ENCODE measurements around the gene PRRX2.

Gene PRRX2

DNA sequence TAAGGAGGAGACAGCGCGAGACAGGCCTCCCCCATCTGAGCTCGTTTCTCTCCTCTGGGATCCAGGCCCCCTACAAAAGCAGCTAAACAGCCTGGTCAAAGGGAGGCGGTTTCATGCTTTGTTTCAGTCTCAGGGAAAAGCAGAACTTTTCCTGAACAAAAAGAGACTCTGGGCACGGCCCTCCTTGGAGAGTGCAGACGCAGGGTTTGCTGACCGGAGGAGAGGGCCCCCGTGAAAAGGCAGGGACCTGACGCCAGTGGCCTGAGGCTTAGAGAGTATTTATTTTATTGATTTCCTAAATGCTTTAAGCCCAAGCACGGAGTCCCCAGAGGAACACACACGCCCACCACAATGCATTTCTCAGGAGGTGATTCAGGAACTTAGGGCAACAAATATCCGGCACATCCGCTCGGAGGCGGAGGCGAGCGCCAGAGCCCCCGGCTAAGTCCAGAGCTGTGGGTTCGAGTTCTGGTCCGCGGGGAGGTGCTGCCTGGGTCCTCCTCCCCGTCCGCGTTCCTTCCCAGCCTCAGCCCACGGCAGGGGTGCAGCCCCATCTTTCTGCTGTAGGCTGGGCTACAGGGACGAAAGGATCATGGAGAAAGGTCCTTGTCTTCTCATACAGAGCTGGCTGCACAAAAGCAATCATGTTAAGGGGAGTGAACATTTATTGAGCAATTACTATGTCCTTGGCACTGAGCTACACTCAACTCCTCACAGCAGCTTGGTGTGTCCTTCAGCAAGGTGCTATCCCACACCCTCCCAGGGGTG, 47.4 kb downstream of the PRRX2 start:
- DNase-seq: no peak

DNA sequence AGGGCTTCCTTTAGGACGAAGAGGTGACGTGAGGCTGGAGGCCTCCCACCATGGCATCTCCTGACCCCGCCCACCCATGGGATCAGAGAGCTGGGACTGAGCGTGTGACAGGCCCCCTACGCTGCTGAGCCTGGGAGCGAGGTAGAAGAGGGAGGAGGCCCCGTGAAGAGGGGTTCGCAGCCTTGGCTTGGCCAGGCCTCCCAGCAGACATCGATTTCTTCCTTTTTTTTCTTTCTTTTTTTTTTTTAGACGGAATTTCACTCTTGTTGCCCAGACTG, 47.9 kb downstream of the PRRX2 start:
- DNase-seq: no peak

DNA sequence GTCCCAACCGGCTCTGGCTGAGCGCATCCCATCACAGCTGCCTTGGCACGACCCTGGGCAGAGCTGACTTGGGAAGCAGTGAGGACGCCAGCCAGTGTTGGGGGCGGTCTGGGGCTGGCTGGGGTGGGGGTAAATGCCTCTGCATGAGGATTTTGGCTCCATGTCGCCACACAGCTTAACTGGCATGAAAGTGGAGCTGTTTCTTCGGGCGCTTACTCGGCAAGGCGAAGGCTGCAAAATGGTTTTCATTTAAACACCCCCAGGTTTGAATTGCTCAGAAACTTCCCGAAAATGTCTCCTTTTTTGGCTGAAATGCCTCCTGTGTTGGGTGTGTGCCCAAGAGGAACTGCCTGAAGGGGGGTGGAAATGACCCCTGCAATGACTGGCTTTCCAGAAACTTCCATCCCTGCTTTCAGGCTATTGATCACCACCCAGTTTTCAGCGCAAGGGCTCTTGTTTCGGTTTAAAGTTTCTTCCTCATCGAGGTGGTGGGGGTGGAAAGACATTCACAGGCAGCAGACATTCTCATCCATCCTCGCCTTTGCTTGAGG, 49.1 kb downstream of the PRRX2 start:
- DNase-seq: no peak

DNA sequence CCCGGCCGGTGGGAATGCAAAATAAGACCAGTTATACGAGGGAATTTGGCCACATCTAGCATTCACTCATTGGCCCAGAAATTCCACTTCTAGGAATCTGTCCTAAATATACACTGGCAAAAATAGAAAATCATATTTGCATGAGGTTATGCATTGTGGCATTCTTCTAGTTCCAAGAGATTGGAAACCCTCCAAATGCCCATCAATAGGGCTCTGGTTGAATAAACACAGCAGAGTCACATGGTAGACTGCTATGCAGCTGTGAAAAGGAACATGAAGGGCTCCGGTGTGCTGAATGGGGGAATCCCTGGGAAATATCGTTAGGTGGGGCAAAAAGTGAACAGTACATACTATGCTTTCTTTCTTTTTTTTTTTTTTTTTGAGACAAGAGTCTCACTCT, 50.6 kb downstream of the PRRX2 start:
- no peak for DNase-seq

DNA sequence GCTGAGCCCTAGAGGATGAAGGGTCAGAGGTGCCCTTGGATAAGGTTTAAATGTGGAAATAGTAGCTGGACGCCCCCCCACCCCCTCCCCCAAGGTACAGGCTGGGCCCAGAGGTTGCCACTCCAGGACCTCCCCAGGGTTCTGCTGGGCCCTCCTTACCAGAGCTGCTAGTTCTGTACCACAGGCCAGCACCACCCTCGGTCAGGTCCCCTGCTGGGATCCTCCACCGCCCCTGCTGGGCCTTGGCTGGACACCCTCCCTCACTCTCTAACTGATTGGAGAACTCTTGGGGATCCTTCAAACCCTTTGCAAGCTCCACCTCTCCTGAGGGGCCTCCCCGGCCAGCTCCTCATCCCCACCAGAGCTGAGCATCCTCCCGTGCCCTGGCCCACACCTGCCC, 52.5 kb downstream of the PRRX2 start:
- no peak for DNase-seq

DNA sequence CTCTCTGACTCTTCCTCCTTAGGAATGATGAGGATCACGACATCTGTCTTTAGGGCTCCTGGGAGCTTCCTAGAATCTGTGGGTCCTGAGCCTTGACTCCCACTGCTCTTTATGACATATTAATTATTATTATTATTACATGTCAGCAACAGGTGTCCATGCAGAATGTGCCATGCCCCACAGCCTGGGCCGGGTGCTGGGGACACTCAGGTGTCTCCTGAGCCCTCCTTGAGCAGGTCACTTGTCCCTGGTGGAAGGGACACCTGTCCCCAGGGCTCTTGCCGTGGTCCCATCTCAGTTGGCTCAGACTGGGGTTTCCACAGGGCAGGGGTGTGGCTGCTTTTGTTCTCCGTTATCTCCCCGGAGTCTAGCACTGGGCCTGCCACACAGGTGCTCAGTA, 53.2 kb downstream of the PRRX2 start:
- no peak for DNase-seq

DNA sequence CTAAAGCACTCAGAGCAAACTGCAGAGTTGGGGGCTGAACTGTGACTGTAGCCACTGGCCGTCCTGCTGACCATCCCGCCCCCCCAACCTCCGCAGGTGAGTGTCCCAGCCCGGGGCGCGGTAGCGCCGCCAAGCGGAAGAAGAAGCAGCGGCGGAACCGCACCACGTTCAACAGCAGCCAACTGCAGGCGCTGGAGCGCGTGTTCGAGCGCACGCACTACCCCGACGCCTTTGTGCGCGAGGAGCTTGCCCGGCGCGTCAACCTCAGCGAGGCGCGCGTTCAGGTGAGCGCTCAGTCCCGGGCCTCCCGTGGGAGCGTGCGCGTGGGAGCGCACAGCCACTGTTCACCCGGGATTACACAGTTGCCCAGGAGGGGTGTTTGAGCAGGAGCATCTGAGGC, 53.7 kb downstream of the PRRX2 start:
- no peak for DNase-seq

DNA sequence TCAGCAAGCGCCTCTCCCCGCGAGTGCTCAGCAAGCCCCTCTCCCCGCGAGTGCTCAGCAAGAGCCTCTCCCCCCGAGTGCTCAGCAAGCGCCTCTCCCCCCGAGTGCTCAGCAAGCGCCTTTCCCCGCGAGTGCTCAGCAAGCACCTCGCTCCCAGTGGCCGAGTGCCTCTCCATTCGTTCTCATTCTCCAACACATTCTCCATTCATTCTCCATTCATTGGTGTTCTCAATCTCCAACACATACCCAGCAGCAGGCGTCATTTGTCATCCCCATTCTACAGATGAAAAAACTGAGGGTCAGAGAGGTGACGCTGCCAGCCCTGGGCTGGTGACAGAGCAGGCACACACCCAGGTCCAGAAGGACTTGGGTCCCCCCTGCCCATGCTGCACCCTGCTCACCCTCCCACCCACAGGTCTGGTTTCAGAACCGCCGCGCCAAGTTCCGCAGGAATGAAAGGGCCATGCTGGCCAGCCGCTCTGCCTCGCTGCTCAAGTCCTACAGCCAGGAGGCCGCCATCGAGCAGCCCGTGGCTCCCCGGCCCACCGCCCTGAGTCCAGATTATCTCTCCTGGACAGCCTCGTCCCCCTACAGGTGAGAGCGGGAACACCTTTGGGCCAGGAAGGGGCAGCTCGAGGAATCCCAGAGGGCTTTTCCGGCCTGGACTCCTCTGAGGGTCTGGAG, 54.9 kb downstream of the PRRX2 start:
- no peak for DNase-seq

DNA sequence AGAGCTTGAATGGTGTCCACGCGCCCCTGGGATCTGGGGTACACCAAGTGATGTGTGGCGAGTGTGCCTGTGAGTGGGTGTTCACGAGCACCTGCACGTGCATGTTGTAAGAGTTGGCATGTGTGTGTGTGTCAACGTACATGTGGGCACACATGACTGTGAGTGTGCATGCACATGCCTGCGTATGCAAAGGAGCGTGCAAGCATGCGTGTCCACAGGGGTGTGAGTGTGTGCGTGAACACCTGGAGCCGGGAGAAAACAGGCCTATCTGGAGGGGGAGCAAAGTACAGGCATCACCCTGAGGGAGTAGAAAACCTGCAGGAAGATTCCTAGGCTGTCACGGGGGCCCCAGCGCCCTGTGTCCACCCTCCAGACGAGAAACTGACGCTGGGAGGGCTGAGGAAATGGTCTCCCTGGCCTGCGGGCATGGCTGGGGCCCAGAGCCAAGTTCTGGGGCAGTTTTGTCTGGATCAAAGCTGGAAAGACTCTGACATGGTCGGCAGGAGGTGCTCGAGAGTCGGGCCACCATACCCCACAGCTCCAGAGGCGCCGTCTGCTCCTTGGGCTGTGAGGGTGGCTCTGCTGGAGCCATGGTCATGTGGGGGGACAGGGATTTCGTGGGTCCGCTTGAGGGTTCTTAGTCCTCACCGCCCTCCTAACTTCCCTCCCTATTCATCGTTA, 55.6 kb downstream of the PRRX2 start:
- no peak for DNase-seq

DNA sequence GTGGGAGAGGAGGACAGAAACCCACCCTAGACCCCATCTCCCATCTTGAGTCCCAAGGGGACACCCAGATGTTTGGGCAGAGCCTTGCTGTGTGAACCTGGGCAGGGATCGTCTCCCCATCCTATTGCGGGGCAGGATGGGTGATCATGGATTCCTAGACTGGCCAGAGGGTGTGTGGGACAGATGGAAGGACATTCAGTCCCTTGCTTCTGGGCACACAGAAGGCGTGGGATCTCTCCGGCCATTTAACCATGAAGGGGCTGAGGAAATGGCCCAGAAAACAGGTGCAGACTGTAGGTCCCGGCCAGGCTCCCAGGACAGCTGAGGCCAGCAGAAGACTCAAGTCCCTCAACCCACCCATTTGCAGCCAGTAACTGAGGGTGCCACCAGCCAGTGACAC, 57.5 kb downstream of the PRRX2 start:
- DNase-seq: no peak

DNA sequence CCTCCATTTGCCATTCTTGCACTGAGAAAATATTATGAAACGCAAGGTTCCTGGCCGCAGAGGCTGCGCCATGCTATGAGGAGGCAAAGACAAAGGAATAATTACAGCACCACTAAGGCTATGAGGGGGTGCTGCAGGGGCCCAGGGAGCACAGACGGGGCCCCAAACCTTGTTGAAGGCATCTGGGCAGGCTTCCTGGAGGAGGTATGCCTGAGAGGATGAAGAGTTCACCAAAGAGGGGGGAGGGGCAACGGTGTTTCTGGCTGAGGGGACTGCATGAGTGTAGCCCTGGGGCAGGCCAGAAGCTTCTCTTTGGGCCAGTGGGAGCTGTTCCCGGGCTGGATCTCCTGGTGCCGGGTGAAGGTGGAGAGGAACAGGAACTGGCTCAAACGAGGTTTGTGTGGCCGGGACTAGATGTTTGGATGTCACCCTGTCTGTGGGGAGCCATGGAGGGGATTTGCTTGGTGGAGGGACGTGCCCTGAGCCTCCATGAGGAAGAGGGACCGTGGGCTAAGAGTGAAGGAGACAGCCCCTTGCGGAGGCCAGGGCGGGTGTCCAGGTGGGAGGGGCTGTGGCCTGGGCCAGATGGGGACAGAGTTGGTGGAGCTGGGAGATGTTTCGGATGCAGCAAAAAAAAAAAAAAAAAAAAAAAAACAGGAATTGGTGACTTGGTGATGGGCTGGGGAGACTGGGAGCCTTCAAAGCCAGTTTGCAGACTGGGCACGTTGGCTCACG, 59.2 kb downstream of the PRRX2 start:
- DNase-seq: no peak

DNA sequence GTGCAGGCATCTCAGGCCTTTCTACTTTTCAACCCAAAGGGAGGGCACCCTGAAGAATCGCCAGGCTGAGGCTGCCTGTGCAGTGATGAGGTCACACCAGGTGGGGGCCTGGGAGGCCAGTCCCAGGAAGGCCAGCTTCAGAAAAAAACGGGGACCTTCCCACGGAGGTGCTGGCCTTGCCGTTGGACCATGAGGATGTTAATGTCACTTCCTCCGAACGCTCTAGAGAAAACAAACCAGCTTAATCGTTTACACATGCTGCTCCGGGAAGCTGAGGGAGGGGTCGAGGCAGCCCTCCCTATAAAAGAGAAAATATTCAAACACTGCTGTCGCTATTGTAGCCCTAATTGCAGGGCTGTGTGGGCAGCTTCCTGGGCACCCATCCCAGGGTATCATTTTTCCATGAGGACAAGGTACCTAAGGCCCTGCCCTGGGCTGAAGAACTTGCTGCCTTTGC, 60.4 kb downstream of the PRRX2 start:
- no peak for DNase-seq

DNA sequence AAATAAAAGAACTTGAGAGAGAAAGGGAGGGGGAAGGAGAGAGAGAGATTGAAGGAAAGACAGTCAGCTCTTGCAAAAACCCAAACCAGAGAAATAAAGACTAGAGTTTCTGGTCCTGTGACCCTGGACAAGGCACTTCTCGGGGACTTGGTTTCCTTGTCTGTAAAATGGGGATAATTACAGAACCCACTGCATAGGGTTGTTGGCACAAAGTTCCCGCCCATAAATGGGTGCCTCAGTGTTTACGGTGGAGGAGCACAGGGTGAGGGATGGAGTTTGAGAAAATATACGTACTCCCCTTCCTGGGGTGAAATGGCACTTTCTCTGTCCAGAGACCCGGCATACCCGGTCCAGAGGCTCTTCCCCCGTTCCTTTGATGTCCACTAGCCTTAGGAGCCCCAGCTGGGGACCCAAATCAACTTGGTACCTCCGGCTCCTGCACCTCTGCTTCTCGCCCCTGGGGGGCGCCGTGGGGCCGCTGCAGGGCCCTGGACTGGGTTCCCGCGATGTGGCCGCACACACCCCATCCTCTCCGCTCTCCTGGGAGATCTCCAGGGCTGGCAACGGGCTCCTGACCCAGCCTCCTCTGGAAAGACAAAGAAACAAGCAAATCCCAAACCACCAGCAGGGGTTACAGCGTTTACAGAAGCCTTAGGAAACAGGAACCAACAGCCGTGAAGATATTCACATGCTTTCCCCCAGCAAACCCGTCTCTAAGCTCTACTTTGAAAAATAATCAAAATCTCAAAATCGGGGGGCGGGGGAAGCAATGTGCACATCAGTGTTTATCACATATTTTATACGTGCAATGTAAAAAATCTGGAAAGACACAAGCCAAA, 61.1 kb downstream of the PRRX2 start:
- peak; percentile 61 for DNase-seq

DNA sequence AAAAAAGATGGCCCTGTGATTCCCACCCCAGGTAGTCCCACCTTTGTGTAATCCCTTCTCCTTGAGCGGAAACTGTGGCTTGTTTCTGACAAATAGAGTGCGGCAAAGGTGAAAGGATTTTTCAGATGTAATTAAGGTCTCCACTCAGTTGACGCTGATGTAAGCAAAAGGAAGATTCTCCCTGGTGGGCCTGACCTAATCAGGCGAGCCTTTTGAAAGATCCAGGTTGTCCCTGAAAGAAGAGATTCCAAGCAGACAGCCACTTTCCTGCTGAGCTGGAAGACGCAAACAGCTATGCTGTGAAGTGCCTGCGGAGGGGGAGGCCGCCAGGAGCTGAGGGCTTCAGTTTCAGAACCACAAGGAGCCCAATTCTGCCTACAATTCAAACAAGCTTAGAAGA, 63.3 kb downstream of the PRRX2 start:
- no peak for DNase-seq

DNA sequence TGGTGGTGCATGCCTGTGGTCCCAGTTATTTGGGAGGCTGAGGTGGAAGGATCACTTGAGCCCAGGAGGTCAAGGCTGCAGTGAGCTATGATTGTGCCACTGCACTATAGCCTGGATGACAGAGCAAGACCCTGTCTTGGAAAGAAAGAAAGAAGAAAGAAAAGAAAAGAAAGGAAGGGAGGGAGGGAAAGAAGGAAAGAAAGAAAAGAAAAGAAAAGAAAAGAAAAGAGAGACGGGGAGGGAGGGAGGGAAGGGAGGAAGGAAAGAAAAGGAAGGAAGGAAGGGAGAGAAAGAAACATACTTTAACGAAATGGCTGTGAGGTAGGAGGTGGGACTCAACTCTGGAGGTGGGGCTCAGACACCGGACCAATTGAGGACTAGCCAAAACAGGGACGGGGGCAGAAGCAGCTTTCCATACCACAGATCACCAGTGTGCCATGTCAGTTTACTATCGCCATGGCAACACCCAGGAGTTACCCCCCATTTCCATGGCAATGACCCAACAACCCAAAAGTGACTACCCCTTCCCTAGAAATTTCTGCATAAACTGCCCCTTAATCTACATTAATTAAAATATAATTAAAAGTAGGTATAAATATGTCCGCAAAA, 66.1 kb downstream of the PRRX2 start:
- no peak for DNase-seq

DNA sequence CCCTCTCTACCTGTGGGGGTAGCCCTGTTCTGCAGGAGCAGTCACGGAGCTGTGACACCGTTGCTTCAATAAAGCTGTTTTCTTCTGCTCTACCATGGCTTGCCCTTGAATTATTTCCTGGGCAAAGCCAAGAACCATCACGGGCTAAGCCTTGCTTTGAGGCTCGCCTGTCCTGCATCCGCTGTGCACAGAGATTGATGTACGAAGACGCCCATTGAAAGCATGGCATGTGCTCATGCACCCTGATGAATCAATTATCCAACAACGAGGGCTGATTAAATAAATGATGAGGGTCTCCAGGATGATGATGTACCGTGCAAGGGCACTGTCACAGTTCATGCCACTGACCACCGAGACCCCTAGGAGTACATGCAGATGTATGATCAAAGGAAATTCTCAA, 66.7 kb downstream of the PRRX2 start:
- no peak for DNase-seq

DNA sequence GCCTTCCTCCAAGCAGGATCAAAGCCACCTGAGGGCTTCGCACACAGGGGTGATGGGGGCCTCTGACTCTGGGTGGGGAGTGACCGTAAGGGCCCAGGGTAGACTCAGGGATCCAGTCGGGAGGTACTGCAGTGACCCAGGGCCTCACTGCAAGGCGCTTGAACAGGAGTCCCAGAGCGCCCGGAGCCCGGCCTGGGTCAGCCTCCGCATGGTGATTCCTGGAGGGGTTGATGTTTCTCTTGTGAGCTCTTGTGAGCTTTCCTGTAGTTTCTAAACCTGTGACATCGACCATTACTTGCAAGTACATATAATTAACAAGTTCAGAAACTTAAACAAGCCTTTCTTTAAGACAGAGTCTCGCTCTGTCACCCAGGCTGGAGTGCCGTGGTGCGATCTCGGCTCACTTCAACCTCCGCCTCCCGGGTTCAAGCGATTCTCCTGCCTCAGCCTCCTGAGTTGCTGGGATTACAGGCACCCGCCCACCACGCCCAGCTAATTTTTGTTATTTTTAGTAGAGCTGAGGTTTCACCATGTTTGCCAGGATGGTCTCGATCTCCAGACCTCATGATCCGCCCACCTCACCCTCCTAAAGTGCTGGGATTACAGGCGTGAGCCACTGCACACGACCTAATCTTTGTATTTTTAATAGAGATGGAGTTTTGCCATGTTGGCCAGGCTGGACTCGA, 67.6 kb downstream of the PRRX2 start:
- DNase-seq: no peak

DNA sequence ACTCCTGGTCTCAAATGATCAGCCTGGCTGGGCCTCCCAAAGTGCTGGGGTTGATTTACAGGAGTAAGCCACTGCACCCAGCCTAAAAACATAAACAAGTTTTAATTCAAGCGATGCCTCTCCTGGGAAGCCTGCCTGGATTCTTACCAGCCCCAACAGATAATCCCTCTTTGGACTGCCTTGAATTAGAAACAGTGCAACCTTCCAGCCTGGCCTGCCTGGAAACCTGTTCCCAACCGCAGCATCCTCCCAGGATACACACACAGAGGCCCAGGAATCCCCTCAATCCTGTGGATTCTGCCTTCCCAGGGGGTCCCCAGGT, 68.1 kb downstream of the PRRX2 start:
- DNase-seq: no peak

DNA sequence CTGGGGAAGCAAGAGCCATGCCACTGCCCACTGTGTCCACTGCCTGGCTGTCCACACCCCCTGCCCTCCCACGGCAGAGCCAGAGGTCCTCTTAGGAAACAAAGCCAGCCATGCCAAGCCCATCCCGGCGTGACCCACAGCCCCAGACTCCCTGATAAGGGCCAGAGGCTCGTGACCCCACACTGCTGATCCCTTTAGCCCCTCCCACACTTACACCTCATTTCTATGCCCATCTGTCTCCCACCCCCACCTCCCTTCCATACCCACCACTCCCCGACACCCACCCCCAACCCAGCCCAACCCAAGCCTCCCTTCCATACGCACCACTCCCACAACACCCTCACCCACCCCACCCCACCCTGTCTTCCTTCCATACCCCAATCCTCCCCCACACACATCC, 70.1 kb downstream of the PRRX2 start:
- DNase-seq: no peak

DNA sequence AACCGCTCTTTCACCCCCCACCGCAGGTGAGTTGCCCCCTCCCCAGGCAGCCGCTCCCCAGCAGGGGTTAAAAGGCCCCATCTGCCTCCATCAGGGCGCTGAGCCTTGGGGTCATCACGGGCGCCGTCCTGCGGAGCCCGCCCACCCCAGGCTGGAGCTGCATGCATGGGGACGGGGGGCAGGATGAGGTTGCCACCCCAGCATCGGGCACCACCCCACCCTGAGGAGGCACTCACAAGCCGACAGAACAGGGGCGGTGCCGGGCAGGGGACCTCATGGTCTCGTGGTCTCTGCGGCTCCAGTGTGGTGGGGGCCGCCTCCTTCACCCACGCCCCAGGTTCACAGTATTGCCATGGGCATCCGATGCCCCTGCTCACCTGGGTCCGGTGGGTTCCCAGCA, 70.9 kb downstream of the PRRX2 start:
- DNase-seq: no peak

DNA sequence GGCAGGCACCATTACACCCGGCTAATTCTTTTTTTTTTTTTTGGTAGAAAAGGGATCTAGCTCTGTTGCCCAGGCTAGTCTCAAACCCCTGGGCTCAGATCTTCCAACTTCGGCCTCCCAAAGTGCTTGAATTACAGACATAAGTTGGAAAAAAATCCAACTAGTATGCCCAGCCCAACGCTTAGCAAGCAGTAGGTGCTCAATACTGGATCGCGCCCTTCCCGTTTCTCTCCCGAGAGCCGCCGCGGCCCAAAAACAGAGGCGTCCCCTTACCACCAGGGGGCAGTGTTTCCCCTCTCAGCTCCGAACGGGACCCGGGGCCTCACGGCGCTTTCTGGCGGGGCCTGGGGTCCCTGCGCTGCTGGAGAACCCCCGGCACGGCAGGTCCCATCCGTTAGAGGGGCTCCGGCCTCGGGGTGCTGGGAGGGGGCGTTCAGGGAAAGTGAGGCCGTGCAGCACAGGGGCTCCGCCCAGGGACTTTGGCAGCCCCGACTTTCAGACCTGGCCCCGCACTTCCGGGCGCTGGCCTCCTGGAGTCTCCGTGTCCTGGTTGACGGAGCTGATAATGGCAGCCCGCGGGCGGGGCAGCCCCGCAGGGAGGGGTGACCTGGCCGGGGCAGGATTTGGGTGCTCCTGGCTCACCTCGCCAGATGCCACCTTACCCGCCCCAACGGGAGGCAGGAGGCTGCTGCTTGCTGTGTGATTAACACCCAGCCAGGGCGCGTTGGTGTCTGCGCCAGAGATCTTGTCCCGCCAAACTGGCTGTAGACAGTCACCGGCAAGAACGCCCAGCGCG, 72.2 kb downstream of the PRRX2 start:
- peak; percentile 39 for DNase-seq

Measured in NCI-H2227 treated with DMSO at 0.1 percent for 48 hours (cell line).